NCI-H146 (cell line): Measurements from ENCODE around the gene KLC3.
"Not testable (repeated sequence)": the region's sequence is repeated elsewhere in the genome, so short reads cannot be mapped to it uniquely, and the experiment has no call there.

Experiments
- DNase-seq: peaks from one replicate; lab custom pipeline; 2025; lab: John Stamatoyannopoulos, UW

KLC3 gene

DNA sequence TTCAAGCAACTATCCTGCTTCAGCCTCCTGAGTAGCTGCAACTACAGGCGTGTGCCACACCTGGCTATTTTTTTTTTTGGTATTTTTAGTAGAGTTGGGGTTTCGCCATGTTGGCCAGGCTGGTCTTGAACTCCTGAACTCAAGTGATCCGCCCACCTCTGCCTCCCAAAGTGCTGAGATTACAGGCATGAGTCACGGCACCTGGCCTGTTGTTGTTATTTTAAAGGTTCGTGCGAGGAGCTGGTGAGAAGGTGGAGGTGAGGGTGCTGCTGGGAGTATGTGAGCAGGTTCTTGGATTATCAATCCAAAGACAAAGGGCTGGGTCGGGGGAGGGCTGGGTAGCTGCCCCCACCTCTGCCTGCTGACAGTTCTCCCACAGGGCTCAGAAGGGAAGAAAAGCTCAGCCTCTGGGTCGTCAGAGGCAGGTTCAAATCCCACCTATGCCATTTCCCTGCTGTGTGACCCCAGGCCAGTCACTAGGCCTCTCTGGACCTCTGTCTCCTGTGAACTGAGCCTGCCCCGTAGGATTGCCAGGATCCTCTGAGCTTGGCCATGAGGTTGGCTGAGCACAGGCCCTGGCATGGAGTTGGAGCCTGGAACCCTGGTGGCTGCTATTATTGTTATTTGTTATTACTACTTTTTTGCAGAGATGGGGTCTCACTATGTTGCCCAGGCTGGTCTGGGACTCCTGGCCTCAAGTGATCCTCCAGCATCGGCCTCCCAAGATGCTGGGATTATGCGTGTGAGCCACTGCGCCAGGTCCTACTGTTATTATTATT lies 19.4 kb upstream of the KLC3 start:
- DNase-seq, result no peak

DNA sequence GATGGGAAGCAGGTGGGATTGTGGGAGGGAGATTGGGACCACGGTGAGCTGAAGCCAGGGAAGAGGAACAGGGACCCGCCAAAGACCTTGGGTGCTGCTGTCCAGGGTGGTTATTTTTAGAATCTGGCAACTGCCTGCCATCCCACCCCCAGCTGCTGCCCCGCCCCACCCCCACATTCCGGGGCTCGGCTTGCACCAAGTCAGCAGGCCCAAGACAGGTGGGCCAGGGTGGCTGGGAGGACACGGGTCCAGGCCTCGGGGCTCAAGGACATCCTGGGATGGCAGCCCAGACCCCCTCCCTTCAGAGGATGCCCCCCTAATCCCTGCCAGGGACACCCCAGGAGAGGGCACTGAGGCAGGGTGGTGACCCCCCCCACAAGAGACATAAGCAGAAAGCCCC lies 18.7 kb upstream of the KLC3 start:
- DNase-seq, result no peak

DNA sequence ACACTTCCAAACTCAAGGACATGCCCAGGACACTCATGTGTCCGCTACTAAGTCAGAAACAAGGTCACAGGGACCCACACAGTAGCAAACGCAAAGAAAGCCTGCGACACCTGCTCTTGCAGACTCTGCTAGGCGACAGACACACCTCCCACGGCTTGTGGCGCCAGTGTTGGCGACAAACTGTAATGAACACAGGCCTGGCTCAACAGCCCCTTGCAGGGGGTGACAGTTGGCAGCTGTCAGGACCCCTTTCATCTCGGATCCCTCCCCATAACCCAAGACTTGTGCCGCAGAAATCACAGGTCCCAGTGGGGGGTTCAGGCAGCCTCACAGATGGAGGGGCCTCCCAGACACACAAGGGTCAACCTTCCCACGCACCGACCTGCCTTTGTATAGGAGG lies 18.2 kb upstream of the KLC3 start:
- DNase-seq, result peak; percentile 57

DNA sequence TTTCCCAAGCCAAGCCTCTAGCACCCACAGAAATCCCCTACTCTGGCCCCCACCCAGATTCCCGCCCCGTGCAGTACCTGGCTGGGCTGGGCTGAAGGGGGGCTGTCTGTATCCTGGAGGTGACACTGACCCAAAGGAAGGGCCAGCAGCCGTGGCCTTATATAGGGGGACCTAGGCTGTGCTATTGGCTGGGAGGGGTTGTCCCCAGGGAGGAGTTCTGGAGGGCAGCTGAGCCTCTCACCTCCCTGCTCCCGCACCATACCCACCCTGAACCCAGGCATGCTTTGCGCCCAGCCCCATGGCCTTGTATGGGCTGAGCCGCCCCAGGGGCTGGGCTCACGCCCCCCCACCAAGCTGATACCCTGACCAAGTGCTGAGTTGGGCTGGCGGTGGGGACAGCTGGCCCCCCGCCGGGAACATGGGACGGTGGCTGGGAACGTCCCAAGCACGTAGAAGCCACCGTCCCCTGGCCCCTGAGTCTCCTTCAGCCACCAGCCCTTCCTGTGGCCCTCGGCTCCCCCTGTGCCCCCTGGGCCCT lies 17.7 kb upstream of the KLC3 start, which contains the start of gene CKM:
Gene CKM (minus strand): TSS at position 132 of the 538 bp plus-strand sequence. CDS start 3,162 bp downstream, outside the sequence.
- no peak for DNase-seq

DNA sequence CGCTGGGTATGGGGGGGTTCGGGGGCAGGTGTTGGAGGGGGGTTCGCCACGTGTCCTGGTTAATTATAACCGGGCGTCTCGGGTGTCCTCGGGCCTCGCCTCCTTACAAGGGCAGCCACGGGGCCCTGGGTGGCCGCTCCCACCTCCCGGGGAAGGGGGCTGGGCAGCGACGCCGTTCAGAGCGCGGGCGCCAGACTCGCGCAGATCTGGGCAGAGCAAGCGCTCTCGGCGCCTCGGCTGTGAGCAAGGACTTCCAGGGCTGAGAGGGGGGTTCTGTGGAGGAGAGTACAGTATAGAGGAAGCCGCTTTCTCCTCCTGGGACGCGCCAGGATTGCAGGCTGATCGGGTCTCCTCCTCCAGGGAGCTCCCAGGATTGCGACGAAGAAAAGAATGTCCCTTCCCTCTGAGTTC lies 16.9 kb upstream of the KLC3 start:
- peak; percentile 35 for DNase-seq

DNA sequence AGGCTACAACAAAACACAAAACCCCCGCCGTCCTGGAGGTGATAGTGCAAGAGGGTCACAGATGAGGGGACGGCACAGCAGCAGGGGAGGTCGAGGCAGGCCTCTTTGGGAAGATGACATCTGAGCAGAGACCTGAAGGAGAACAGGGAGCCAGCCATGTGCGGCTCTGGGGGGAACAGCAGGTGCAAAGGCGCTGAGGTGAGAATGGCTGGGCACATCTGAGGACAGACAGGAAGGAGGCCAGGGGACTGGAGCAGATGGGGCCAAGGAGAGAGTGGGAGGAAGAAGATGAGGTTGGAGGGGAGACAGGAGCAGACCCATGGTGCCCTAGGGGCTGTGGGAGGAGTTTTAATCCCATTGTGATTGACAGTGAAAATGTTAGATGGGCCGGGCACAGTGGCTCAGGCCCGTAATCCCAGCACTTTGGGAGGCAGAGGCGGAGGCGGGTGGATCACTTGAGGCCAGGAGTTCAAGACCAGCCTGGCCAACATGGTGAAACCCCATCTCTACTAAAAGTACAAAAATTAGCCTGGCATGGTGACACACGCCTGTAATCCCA lies 16.1 kb upstream of the KLC3 start:
- no peak for DNase-seq

DNA sequence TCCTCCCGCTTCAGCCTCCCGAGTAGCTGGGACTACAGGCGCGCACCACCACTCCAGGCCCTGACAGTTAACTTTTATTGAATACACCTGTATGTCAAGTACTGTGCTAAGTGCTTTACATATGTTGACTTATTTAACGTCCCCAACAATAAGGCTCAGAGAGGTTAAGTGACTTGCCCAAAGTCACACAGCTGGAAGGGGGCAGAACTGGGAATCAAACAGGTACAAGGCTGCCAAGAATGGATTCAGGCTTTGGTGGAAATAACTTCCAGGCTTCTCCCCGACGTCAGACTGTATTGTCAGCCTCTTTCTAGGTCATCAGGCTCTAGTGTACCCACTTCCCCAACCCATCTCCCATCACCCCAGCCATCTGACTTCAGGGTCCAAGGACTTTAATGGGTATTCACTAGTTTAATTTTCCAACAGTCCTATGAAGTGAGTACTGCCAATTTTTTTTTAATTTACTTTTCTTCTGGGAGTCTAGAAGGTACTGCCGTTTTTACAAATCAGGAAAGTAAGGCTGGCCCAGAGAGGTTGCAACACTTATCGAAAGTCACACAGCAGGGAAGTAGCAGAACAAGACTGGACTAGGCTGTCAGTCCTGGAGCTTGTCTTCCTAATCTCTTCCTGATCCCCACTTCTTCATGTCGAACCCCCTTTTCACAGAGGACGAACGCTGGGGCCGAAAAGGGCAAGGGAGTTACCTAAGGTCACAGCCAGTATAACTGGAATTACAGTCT lies 13.0 kb upstream of the KLC3 start:
- no peak for DNase-seq

DNA sequence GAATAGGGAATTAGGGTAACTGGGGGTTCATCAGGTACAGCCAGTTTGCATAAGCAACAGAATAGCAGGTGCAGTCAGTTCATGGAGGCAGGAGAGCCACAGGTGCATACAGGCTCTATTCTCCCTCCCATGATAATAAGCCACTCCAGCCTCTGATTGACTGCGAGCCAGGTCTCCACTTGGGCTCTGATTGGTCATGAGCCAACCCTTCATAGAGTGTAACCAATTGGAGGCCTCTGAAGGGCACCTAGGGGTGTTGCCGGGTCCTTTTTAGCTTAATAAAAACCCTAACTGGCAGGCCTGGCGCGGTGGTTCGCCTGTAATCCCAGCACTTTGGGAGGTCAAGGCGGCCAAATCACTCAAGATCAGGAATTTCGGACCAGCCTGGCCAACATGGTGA lies 9.1 kb upstream of the KLC3 start:
- DNase-seq, result peak; percentile 94

DNA sequence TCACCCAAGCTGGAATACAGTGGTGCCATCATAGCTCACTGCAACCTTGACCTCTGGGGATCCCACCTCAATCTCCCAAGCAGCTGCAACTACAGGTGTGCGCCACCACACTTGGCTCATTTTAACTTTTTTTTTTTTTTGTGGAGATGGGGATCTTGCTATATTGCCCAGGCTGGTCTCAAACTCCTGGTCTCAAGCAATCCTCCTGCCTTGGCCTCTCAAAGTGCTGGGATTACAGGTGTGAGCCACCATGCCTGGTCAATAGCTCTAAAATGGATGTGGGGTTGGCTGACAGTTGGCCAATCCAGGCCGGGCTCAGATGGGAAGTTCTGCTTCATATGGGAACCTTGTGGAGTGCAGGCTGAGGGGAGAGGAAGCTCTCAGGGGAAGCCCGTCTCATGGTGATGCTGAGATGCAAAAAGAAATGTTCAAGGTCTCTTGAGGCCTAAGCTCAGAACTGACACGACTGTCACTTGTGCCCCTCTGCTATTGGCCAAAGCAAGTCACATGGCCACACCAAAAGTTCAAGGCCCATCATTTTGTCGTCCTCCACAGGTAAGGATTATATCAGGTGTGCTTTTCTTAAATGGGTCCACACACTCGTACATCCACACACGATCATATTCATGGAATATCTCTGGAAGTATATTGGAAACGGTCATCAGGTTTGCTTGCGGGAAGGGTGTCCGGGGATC lies 6.8 kb upstream of the KLC3 start:
- no peak for DNase-seq

DNA sequence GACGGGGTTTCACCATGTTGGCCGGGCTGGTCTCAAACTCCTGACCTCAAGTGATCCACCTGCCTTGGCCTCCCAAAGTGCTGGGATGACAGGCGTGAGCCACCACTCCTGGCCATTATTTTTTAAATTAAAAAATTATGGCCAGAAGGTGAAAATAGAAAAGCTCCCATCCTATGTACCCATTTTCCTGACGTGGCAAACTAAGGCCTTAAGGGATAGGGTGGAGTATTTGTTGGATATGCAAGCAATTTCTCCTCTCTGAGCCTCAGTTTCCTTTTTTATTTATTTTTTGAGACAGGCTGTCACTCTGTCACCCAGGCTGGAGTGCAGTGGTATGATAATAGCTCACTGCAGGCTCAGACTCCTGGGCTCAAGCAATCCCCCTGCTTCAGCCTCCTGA lies 5.7 kb upstream of the KLC3 start:
- DNase-seq, result not testable (repeated sequence)

DNA sequence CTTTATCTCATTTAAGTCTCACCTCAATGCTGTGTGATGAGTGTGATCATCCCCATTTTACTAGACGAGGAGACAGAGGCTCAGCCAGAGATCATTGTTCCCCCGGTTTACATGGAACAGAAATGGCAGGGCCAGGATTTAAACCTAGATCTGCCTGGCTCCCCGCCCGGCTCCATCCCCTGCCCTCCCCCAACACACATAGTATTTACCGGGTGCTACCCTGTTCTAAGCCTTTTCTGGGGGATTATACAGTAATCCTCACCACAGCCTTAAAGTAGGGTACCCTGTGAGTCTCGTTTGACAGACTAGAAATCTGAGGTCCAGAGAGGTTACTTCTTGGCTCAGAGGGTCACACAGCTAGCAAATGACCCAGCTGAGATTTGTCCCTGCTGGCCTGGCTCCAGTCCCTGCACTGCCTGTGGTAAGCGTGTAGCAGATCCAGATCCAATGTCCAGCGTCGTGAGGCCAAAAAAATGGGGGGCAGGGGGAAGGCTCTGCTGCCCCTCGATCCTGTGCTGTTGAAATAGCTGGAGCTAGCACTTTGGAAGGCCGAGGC lies 3.8 kb upstream of the KLC3 start:
- DNase-seq, result no peak

DNA sequence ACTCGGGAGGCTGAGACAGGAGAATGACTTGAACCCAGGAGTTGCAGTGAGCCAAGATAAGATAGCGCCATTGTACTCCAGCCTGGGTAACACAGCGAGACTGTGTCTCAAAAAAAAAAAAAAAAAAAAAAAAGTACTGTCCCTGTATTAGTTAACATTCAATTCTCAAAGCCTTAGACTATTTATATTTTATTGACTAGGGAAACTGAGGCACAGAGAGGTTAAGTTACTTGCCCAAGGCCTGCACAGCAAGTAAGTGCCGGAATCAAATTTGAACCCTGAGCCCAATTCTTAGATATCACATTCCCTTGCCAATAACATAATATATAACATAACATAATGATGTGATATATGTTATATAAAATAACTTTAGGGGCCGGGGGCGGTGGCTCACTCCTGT lies 921 bp upstream of the KLC3 start:
- no peak for DNase-seq

DNA sequence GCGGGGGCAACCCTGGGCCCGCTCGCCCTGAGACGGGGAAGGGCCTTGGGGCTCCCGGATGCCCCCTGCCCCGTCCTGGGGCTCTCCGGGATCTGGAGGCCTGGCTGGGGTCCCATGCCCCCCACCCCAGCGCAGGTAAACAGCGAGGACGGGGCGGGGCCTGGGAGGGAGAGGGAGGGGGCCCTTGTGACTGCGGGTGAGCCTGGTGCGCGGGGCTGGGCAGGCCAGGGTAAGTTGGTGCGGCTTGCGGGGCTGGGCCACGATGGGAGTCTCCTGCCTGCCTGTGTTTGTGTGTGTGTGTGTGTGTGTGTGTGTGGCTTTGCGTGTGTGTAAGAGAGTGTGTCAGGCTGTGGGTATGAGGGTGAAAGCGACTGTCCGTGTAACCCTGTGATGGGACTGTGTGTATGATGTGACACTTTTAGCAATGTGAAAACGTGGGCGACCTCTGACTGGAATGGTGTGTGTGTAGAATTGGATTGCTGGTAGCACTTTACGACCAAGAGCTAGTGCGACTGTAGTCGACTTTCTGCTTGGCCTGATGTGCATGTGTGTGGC lies 426 bp downstream of the KLC3 start:
- DNase-seq, result peak; percentile 34

DNA sequence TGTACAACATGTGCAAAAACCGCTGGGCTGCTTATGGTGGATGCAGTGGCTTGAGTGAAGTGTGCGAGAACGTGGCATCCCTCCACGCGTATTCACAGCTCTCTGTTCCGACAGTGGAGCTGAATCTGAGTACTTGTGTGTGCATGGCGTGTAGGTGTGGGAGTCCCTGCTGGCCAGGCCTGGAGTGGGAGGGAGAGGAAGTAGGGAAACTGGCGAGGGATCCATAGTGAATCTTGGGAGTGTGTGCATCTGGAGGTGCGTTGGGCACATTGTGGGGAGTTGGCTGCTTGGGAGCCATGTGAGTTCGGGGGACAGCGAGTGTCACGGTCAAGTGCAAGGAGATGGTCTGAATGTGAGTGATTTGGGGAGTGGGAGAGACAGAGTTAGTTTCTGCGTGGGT lies 2.4 kb downstream of the KLC3 start:
- no peak for DNase-seq

DNA sequence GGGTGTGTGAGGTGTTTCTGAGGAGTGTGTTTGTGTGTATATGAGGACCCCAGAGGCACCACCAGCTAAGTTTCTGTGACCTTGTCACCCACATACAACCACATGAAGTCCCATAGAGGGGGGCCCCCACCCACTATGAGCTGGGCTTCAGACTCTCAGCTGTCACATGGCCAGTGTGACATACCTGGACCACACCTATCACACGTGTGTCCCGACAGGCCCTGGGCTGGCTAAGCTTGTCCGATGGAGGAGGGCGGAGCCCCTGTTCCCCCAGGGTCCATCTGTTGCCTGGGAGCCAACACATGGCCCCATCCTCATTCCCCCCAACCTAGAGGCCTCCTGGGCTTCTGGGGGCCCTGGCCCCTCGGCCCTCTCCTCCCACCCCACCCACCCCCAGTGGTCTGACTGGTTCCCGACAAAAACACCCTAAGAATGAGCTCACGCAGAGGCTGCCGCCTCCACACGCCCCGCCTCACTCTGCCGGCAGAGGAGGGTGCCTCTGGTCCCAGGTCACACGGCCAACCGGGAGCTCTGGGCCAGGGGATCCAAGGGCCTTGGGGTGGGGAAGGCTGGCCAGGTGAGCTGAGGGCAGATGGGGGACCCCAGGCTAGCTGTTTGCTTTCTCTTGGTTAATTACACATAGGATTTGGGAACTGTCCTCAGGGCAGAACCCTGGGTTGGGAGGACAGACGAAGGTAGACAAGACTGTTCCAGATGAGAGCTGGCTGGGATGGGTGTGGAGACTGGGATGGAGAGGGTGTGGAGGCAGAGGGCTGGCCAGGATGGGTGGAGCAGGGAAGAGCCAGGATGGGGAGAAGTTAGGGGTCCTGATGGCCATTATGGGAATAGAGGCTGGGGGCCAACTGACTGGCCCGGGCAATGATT lies 4.3 kb downstream of the KLC3 start:
- DNase-seq, result no peak

DNA sequence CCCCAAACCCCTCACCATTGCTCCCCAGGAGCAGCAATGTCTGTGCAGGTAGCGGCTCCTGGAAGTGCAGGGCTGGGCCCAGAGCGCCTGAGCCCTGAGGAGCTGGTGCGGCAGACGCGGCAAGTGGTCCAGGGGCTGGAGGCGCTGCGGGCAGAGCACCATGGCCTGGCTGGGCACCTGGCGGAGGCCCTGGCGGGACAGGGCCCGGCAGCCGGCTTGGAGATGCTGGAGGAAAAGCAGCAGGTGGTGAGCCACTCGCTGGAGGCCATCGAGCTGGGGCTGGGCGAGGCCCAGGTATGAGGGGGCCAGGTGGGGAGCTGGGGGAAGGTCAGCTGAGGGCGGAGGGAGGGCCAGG lies 4.9 kb downstream of the KLC3 start:
- DNase-seq, result no peak

DNA sequence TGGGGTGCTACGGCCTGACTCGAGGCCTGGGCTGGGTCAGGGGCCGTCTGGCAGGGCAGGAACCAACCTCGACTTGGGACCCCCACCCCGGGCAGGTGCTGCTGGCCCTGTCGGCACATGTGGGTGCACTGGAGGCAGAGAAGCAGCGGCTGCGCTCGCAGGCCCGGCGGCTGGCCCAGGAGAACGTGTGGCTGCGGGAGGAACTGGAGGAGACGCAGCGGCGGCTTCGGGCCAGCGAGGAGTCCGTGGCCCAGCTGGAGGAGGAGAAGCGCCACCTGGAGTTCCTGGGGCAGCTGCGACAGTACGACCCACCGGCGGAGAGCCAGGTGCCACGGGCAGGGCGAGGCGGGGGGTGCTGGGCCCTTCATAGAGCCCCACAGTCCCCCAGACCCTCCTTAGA lies 5.9 kb downstream of the KLC3 start:
- DNase-seq, result peak; percentile 19

DNA sequence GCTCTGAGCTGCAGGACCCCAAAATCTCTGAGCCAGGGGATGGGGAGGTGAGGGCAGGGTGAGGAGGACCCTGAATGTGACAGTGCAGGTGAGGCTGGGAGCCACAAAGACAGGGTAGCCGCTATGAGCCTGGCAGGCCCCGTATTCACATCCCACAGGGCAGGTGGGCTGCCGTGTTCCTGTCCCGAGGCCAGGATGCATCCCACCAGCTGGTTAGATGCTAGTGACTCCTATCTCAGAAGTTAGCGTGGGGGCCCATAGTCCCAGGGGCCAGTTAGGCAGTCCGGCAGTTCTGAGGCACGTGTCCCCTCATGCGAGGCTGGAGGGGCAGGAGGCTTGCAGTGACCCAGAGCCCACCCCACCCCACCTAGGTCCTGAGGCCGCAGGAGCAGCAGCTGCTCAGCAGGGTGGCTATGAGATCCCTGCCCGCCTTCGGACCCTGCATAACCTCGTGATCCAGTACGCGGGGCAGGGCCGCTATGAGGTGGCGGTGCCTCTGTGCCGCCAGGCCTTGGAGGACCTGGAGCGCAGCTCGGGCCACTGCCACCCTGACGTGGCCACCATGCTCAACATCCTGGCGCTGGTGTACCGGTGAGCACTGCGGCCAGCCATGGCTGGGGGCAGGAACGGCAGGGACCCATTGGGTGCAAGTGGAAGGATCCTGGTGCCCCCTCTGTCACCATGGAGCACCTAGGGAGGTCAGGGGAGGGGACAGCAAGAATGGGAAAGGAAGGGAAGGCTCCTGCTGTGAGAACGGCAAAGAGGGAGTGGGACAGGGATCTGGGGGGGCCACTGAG lies 7.2 kb downstream of the KLC3 start:
- no peak for DNase-seq

DNA sequence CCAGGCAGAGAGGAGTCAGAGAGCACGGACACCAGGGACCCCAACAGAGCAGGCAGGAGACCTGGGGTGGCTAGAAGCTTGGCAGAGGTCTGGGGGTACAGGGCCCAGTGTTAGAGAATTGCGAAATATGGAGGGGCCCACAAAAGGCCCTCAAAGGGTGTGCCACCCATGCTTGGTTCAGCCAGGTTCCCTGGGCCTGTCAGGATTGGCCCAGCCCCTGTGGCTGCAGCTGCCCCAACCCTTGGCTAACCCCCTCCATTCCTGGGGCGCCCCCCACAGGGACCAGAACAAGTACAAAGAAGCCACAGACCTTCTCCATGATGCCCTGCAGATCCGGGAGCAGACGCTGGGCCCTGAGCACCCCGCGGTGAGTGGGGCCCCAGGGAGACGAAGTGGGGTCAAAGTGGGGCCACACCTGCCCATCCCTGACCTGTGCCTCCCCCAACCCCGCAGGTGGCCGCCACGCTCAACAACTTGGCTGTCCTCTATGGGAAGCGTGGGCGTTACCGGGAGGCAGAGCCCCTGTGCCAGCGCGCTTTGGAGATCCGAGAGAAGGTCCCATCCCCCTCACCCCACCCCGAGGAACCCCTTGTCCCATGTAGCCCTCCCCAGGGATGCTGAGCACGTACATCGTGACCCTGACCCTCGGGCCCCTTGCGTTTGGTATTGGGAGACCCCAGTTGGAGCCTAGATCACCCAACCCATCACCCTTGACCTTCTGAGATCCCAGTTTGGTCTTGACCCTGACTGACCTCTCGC lies 8.0 kb downstream of the KLC3 start:
- DNase-seq, result no peak
